ENCODE results near the gene CCDC15.

CCDC15 gene

GRCh38 chr11:124923296-124923695, 30.7 kb upstream of the CCDC15 start:
- DNase-seq (ENCODE audit: low spot score), result no peak
- H3K27me3 ChIP-seq (ENCODE audit: insufficient read depth, poor library complexity, severe bottlenecking), result no peaks in the 10 kb centered on the region
- no peak for TF ChIP-seq CTCF (IDR thresholded peaks at IDR 0.05; ENCODE audit: poor library complexity, severe bottlenecking)
- H3K9me3 ChIP-seq (ENCODE audit: severe bottlenecking), result no peaks in the 10 kb centered on the region
- no peaks in the 10 kb centered on the region for H3K36me3 ChIP-seq (ENCODE audit: low read depth)
- no peaks in the 10 kb centered on the region for H3K4me1 ChIP-seq (ENCODE audit: insufficient read depth, poor library complexity, severe bottlenecking)
- no peak for ATAC-seq (ENCODE audit: low read depth)
- H3K27ac ChIP-seq (ENCODE audit: poor library complexity, severe bottlenecking), result no peak overlapping the region
- H3K4me3 ChIP-seq (ENCODE audit: severe bottlenecking), result no peak overlapping the region

GRCh38 chr11:124928942-124929665, 24.9 kb upstream of the CCDC15 start:
- DNase-seq (ENCODE audit: low spot score), result no peak
- Histone ChIP-seq H3K36me3 (ENCODE audit: low read depth) (no peaks in the 10 kb centered on the region), H3K4me1 (ENCODE audit: insufficient read depth, poor library complexity, severe bottlenecking) (no peaks in the 10 kb centered on the region), H3K27me3 (ENCODE audit: insufficient read depth, poor library complexity, severe bottlenecking) (no peaks in the 10 kb centered on the region), H3K9me3 (ENCODE audit: severe bottlenecking) (no peaks in the 10 kb centered on the region), H3K27ac (ENCODE audit: poor library complexity, severe bottlenecking) (no peak overlapping the region), H3K4me3 (ENCODE audit: severe bottlenecking) (no peak overlapping the region)
- no peak for TF ChIP-seq CTCF (IDR thresholded peaks at IDR 0.05; ENCODE audit: poor library complexity, severe bottlenecking)
- no peak for ATAC-seq (ENCODE audit: low read depth)

- DNase-seq (ENCODE audit: low spot score) (no peak), ATAC-seq (ENCODE audit: low read depth) (no peak)
- no peaks in the 10 kb centered on the region for H3K4me1 ChIP-seq (ENCODE audit: insufficient read depth, poor library complexity, severe bottlenecking)
- no peak overlapping the region for H3K4me3 ChIP-seq (ENCODE audit: severe bottlenecking)
- H3K27me3 ChIP-seq (ENCODE audit: insufficient read depth, poor library complexity, severe bottlenecking), result no peaks in the 10 kb centered on the region
- no peaks in the 10 kb centered on the region for H3K9me3 ChIP-seq (ENCODE audit: severe bottlenecking)
- no peaks in the 10 kb centered on the region for H3K36me3 ChIP-seq (ENCODE audit: low read depth)
- no peak overlapping the region for H3K27ac ChIP-seq (ENCODE audit: poor library complexity, severe bottlenecking)
- TF ChIP-seq CTCF (IDR thresholded peaks at IDR 0.05; ENCODE audit: poor library complexity, severe bottlenecking), result no peak
These were observed 23.2 kb upstream of the CCDC15 start for GRCh38 chr11:124930799-124931198.

- Histone ChIP-seq H3K4me3 (ENCODE audit: severe bottlenecking) (no peak overlapping the region), H3K4me1 (ENCODE audit: insufficient read depth, poor library complexity, severe bottlenecking) (no peaks in the 10 kb centered on the region), H3K9me3 (ENCODE audit: severe bottlenecking) (no peaks in the 10 kb centered on the region), H3K27ac (ENCODE audit: poor library complexity, severe bottlenecking) (no peak overlapping the region), H3K36me3 (ENCODE audit: low read depth) (no peaks in the 10 kb centered on the region), H3K27me3 (ENCODE audit: insufficient read depth, poor library complexity, severe bottlenecking) (no peaks in the 10 kb centered on the region)
- no peak for DNase-seq (ENCODE audit: low spot score)
- ATAC-seq (ENCODE audit: low read depth), result peak; percentile 70
- no peak for TF ChIP-seq CTCF (IDR thresholded peaks at IDR 0.05; ENCODE audit: poor library complexity, severe bottlenecking)
These were observed 19.0 kb upstream of the CCDC15 start for GRCh38 chr11:124934862-124935547.
